Ishikawa (cell line): ENCODE measurements around the gene HRCT1.
A peak's percentile ranks its signal among the peaks of the same experiment; 100 is the strongest.

Source experiments
- CEBPB ChIP-seq: IDR thresholded peaks from 2 replicates; pipeline ENCODE4 v1.6.1; 2012
- CREB1 ChIP-seq: IDR thresholded peaks from 2 replicates; pipeline ENCODE4 v1.6.1; 2012; ENCODE audit warnings: low read depth
- EGR1 ChIP-seq: IDR thresholded peaks from 2 replicates; pipeline ENCODE4 v1.6.1; 2012
- EP300 ChIP-seq: IDR thresholded peaks from 2 replicates; pipeline ENCODE4 v1.6.1; 2012; ENCODE audit warnings: borderline replicate concordance
- FOXM1 ChIP-seq: IDR thresholded peaks from 2 replicates; pipeline ENCODE4 v1.6.1; 2012; ENCODE audit warnings: low read depth, borderline replicate concordance
- NFIC ChIP-seq: IDR thresholded peaks from 2 replicates; pipeline ENCODE4 v1.6.1; 2012
- RAD21 ChIP-seq: IDR thresholded peaks from 2 replicates; pipeline ENCODE4 v1.6.1; 2012; ENCODE audit warnings: low read depth
- TAF1 ChIP-seq: IDR thresholded peaks from 2 replicates; pipeline ENCODE4 v1.6.1; 2012; ENCODE audit warnings: low read depth, mild to moderate bottlenecking
- TCF12 ChIP-seq: IDR thresholded peaks from 2 replicates; pipeline ENCODE4 v1.6.1; 2012; ENCODE audit warnings: low read depth
- TEAD4 ChIP-seq: IDR thresholded peaks from 2 replicates; pipeline ENCODE4 v1.6.1; 2012
- YY1 ChIP-seq: IDR thresholded peaks from 2 replicates; pipeline ENCODE4 v1.6.1; 2012; ENCODE audit warnings: low read depth
- ZBTB7A ChIP-seq: IDR thresholded peaks from 2 replicates; pipeline ENCODE4 v1.6.1; 2012; ENCODE audit warnings: low read depth
- TF ChIP-seq, protein P1 (sequence below): IDR thresholded peaks from 2 replicates; pipeline ENCODE4 v1.6.1; 2012
- TF ChIP-seq, protein P2 (sequence below): IDR thresholded peaks from 2 replicates; pipeline ENCODE4 v1.6.1; 2012; ENCODE audit warnings: low read depth, mild to moderate bottlenecking
- TF ChIP-seq, protein P3 (sequence below): IDR thresholded peaks from 2 replicates; pipeline ENCODE4 v1.6.1; 2012

Gene HRCT1

DNA sequence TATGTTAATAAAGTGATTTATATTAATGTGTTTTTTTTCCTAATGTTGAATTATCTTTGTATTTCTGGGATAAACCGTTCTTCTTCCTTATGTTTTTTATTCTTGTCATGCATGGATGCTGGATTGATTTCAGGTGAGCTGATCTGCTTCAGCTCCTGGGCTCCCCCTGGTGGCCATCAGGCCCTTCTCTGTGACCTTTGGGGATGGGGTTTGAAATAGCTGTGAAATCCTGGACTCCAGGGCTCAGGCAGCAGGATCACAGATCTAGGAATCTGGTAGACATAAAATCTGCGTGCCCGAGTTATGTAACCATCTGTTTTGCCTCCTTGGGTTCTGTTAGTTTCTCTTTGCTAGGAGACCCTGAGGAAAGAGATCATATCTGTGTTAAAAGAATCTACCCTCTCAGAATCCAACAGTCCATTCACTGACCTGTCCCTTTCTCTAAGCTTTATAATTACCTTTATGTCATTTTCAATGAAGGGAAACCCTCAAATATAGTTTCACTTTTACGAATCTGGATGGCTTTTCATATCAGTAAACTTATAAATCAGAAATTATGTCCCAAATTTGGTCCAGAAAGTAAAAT lies 23.6 kb upstream of the HRCT1 start:
- no peak for TF ChIP-seq TEAD4
- TF ChIP-seq TCF12 = 0 out of 2 replicates have a peak, but pooled peaks have one; percentile 17
- peak; percentile 90 for TF ChIP-seq RAD21
- TF ChIP-seq, protein P1, sequence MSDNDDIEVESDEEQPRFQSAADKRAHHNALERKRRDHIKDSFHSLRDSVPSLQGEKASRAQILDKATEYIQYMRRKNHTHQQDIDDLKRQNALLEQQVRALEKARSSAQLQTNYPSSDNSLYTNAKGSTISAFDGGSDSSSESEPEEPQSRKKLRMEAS = no peak
- TF ChIP-seq YY1 = no peak

DNA sequence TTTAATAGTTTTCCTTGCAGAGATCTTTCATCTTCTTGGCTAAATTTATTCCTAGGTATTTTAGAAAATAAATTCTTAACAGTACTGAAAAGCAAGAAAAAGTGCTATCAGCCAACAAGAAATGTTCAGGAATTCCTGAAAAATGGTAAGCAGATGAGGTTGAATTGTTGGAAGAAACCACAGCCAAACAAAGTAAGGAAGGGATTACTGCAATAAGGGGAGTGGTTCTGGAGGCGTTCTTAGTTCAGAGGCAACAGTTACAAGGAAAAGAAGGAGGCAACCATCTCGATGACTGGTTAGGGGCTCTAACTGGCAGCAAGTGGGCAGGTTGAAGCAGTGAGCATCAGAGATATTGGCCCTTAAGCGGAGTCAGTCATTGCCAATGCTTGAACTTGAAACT lies 23.0 kb upstream of the HRCT1 start:
- TF ChIP-seq, protein P2, sequence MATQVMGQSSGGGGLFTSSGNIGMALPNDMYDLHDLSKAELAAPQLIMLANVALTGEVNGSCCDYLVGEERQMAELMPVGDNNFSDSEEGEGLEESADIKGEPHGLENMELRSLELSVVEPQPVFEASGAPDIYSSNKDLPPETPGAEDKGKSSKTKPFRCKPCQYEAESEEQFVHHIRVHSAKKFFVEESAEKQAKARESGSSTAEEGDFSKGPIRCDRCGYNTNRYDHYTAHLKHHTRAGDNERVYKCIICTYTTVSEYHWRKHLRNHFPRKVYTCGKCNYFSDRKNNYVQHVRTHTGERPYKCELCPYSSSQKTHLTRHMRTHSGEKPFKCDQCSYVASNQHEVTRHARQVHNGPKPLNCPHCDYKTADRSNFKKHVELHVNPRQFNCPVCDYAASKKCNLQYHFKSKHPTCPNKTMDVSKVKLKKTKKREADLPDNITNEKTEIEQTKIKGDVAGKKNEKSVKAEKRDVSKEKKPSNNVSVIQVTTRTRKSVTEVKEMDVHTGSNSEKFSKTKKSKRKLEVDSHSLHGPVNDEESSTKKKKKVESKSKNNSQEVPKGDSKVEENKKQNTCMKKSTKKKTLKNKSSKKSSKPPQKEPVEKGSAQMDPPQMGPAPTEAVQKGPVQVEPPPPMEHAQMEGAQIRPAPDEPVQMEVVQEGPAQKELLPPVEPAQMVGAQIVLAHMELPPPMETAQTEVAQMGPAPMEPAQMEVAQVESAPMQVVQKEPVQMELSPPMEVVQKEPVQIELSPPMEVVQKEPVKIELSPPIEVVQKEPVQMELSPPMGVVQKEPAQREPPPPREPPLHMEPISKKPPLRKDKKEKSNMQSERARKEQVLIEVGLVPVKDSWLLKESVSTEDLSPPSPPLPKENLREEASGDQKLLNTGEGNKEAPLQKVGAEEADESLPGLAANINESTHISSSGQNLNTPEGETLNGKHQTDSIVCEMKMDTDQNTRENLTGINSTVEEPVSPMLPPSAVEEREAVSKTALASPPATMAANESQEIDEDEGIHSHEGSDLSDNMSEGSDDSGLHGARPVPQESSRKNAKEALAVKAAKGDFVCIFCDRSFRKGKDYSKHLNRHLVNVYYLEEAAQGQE = no peak
- TF ChIP-seq CEBPB = no peak
- no peak for TF ChIP-seq CREB1
- TF ChIP-seq EGR1 = no peak
- no peak for TF ChIP-seq YY1
- no peak for TF ChIP-seq RAD21
- no peak for TF ChIP-seq TCF12
- TF ChIP-seq EP300 = no peak
- TF ChIP-seq TEAD4 = no peak
- TF ChIP-seq TAF1 = no peak
- no peak for TF ChIP-seq NFIC

DNA sequence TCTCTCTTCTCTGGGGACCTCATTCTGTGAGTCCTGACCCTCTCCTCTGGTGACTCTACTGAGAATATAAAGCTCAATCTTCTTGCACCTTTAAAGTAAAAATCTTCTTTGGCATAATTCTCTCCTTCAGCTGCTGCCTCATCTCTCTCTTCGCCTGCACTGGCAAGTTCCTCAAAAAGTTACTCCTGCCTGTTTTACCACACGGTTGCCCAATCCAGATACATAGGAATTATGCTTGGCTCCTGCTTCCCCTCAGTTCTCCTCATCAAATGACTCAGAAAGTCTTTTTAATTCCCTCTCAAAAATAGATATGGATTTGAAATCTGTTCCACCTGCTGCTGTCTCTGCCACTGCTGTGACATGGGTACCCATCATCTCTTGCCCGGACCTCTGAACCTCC lies 14.4 kb upstream of the HRCT1 start:
- TF ChIP-seq TCF12 = no peak
- no peak for TF ChIP-seq NFIC
- no peak for TF ChIP-seq EP300
- TF ChIP-seq YY1 = no peak
- no peak for TF ChIP-seq TAF1
- TF ChIP-seq TEAD4 = no peak
- TF ChIP-seq, protein P3, sequence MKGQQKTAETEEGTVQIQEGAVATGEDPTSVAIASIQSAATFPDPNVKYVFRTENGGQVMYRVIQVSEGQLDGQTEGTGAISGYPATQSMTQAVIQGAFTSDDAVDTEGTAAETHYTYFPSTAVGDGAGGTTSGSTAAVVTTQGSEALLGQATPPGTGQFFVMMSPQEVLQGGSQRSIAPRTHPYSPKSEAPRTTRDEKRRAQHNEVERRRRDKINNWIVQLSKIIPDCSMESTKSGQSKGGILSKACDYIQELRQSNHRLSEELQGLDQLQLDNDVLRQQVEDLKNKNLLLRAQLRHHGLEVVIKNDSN = no peak
- TF ChIP-seq, protein P2 = no peak
- no peak for TF ChIP-seq RAD21
- no peak for TF ChIP-seq CREB1
- no peak for TF ChIP-seq EGR1
- no peak for TF ChIP-seq ZBTB7A
- TF ChIP-seq, protein P1 = no peak
- no peak for TF ChIP-seq FOXM1
- TF ChIP-seq CEBPB = no peak

DNA sequence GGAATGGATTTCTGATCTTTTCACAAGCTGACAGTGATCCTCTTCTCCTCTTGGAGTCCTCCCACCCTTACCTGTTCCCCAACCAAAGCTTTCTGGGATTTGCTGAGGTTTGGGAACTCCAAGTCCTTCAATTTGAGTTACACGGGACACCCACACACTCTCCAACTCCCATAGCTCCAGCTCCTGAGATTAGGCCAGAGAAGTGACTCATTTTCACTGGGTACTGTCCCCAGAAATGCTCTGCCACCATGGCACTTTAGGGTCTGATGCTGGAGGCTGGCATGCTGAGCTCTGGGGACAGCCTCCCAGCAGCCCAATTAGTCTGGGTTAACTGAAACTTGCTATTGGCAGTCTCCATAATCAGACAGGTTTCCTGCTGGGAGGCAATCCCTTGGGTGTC lies 14.0 kb upstream of the HRCT1 start:
- TF ChIP-seq RAD21 (no peak), ZBTB7A (no peak), EP300 (no peak), FOXM1 (no peak), CREB1 (no peak), TEAD4 (no peak), NFIC (no peak), TCF12 (no peak), TAF1 (no peak), YY1 (no peak), CEBPB (no peak), EGR1 (no peak)
- TF ChIP-seq, protein P2 = no peak
- TF ChIP-seq, protein P1 = no peak
- TF ChIP-seq, protein P3 = no peak
